WTC11 (cell line): ENCODE measurements around the gene SRC.

Experiments used
- CREB1 ChIP-seq: sonication (generic); formaldehyde crosslinking; IDR thresholded peaks from 2 replicates; pipeline ENCODE4 v1.8.0; 2023; ENCODE audit warnings: mild to moderate bottlenecking, missing genetic modification reagents
- ZNF232 ChIP-seq: sonication (generic); formaldehyde crosslinking; IDR thresholded peaks from 2 replicates; pipeline ENCODE4 v1.8.0; 2022; ENCODE audit warnings: mild to moderate bottlenecking, missing genetic modification reagents
- TF ChIP-seq, protein P1 (sequence below): sonication (generic); formaldehyde crosslinking; IDR thresholded peaks from 2 replicates; pipeline ENCODE4 v1.8.0; 2023; ENCODE audit warnings: mild to moderate bottlenecking, missing genetic modification reagents
- TF ChIP-seq, protein P2 (sequence below): fragments of 200-600 bp; IDR thresholded peaks from 2 replicates; pipeline ENCODE4 v1.8.0; 2022; ENCODE audit warnings: antibody characterized with exemption

- no peak for TF ChIP-seq CREB1 (CRISPR knock-in tag)
- no peak for TF ChIP-seq ZNF232 (CRISPR knock-in tag)
- TF ChIP-seq, protein P1, sequence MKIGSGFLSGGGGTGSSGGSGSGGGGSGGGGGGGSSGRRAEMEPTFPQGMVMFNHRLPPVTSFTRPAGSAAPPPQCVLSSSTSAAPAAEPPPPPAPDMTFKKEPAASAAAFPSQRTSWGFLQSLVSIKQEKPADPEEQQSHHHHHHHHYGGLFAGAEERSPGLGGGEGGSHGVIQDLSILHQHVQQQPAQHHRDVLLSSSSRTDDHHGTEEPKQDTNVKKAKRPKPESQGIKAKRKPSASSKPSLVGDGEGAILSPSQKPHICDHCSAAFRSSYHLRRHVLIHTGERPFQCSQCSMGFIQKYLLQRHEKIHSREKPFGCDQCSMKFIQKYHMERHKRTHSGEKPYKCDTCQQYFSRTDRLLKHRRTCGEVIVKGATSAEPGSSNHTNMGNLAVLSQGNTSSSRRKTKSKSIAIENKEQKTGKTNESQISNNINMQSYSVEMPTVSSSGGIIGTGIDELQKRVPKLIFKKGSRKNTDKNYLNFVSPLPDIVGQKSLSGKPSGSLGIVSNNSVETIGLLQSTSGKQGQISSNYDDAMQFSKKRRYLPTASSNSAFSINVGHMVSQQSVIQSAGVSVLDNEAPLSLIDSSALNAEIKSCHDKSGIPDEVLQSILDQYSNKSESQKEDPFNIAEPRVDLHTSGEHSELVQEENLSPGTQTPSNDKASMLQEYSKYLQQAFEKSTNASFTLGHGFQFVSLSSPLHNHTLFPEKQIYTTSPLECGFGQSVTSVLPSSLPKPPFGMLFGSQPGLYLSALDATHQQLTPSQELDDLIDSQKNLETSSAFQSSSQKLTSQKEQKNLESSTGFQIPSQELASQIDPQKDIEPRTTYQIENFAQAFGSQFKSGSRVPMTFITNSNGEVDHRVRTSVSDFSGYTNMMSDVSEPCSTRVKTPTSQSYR (CRISPR knock-in tag), result no peak
- TF ChIP-seq, protein P2, sequence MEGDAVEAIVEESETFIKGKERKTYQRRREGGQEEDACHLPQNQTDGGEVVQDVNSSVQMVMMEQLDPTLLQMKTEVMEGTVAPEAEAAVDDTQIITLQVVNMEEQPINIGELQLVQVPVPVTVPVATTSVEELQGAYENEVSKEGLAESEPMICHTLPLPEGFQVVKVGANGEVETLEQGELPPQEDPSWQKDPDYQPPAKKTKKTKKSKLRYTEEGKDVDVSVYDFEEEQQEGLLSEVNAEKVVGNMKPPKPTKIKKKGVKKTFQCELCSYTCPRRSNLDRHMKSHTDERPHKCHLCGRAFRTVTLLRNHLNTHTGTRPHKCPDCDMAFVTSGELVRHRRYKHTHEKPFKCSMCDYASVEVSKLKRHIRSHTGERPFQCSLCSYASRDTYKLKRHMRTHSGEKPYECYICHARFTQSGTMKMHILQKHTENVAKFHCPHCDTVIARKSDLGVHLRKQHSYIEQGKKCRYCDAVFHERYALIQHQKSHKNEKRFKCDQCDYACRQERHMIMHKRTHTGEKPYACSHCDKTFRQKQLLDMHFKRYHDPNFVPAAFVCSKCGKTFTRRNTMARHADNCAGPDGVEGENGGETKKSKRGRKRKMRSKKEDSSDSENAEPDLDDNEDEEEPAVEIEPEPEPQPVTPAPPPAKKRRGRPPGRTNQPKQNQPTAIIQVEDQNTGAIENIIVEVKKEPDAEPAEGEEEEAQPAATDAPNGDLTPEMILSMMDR, result no peak
Measured at GRCh38 chr20:37430044-37430443, 84.1 kb downstream of the SRC start.
